Stimulated activated CD8-positive, alpha-beta memory T cell treated with anti-CD3 and anti-CD28 coated beads, Interleukin-7, amount 100 ng/mL, for 48 hours (primary cell): ENCODE measurements around the gene CHN2.

Experiments used
- DNase-seq, 2 donors: peaks; one replicate each; pipeline ENCODE4 v3.0.0-alpha.2; 2020; ENCODE audit warnings: low read depth in 1 of 2; ENCODE audit errors: extremely low read depth in 1 of 2

Gene CHN2

DNA sequence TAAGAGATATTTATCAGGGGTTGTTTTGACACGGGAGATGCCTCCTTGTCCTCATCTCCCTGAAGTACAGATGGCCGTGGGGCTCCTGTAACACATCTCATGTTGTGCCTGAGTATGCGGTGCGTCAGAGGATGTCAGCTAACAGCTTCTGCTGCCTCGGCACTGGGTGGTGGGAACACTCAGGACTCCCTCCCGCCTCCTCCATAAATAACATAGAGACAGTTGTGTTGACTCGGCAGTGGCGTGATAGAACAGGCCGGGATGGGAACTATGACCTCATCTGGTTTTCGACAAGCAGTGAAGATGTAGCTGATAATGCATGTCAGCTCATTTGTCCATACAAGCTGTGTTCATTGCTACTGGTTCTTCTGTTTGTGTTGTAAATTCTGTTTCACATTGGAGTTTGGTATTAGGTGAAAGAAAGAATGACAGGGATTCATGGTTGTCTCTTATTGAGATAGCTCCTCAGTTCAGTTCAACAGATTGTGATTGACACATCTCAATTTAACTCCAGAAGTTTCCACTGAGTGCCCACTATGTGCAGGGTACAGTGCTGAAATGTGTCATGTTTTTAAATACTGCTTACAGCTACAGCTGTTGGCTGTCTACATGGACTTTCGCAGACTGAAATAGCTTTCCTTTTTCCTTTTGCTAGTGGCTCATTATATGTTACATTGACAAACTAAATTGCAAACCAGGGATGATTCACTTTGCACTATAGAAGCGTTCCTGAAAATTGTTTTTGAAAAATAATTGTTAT lies 87.4 kb downstream of the CHN2 start:
- DNase-seq = no peak

- no peak for DNase-seq
Observed at GRCh38 chr7:29282819-29283414, 88.3 kb downstream of the CHN2 start.

GRCh38 chr7:29284696-29285443 lies 90.3 kb downstream of the CHN2 start:
- no peak for DNase-seq

GRCh38 chr7:29285444-29285793 lies 90.8 kb downstream of the CHN2 start:
- peak; percentile 27 to 45 for DNase-seq

DNA sequence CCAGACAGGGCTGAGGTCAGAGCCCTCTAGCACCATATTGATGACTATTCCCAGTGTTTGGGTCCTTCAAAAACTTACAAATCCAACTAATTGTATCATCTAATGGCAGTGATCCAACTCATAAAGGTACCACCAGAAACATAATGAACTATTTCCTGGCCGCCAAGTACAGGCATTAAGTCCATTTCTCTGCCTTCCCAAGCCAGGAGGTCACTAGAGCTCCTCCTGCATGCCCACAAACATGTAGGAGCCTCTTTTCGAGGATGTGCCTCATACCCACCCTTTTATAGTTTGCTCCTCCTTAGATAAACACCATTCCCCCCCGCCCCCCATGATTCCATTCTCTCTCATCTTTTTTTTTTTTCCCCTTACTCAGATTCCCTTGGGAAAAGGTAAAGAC lies 91.3 kb downstream of the CHN2 start:
- no peak for DNase-seq

- DNase-seq = no peak
Observed at GRCh38 chr7:29287366-29287765, 92.8 kb downstream of the CHN2 start.

GRCh38 chr7:29288181-29289091 lies 93.9 kb downstream of the CHN2 start:
- DNase-seq = no peak

- DNase-seq = no peak
Observed at GRCh38 chr7:29289156-29290021, 94.8 kb downstream of the CHN2 start.

- no peak for DNase-seq
Observed at GRCh38 chr7:29290829-29291228, 96.3 kb downstream of the CHN2 start.

- DNase-seq = no peak
Observed at GRCh38 chr7:29291723-29292618, 97.4 kb downstream of the CHN2 start.

- DNase-seq = no peak
Observed at GRCh38 chr7:29292886-29293658, 98.5 kb downstream of the CHN2 start.

GRCh38 chr7:29296421-29296820 lies 101.8 kb downstream of the CHN2 start:
- no peak for DNase-seq

GRCh38 chr7:29297194-29297890 lies 102.8 kb downstream of the CHN2 start:
- no peak for DNase-seq

- DNase-seq = no peak
Observed at GRCh38 chr7:29299086-29299485, 104.5 kb downstream of the CHN2 start.

GRCh38 chr7:29300026-29300480 lies 105.5 kb downstream of the CHN2 start:
- no peak for DNase-seq

- no peak for DNase-seq
Observed at GRCh38 chr7:29300649-29301048, 106.1 kb downstream of the CHN2 start.

GRCh38 chr7:29302666-29303395 lies 108.3 kb downstream of the CHN2 start:
- no peak for DNase-seq
